Activated CD8-positive, alpha-beta memory T cell treated with anti-CD3 and anti-CD28 coated beads, Interleukin-2, amount 50 U/mL, for 24 hours (primary cell): Measurements from ENCODE around the gene PPP2R2B.

Source experiments
- DNase-seq: peaks from one replicate; pipeline ENCODE4 v3.0.0-alpha.2; 2020; ENCODE audit errors: extremely low read depth

PPP2R2B gene

DNA sequence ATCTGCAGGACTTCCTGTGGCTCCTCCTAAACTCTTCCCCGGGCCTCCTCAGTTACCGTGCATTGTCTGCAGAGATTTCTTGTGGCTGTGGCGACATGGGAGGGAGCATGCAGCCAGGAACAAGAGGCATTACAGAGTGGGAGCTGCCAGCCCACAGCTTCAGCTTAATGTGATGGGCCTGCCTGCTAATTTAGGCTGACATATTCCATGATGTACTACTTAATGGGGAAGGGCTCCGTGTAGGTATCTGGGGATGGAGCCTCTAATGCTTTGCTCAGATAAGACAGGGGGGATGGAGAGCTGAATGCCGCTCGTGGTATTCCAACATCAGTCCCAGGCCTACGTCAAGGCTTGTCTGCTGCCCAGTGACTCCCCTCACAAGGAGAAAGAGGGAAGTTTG, 225.0 kb downstream of the PPP2R2B start:
- DNase-seq, result no peak

DNA sequence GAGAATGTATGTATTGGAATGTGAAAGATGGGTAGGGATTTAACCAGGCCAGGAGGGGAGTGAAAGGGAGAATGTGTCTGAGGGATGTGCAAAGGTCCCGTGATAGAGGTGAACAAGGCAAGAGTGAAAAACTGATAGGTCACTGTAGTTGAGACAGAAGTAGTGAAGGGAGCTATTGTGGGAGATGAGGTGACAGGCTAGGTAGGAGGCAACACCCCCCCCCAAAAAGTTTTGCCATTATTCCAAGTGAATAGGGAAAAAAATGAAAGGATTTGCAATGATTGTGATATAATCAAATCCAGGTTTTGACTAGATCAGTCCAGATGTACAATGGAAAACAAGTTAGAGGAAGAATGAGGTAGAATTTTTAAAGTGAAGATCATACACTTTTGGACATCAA, 226.0 kb downstream of the PPP2R2B start:
- no peak for DNase-seq

DNA sequence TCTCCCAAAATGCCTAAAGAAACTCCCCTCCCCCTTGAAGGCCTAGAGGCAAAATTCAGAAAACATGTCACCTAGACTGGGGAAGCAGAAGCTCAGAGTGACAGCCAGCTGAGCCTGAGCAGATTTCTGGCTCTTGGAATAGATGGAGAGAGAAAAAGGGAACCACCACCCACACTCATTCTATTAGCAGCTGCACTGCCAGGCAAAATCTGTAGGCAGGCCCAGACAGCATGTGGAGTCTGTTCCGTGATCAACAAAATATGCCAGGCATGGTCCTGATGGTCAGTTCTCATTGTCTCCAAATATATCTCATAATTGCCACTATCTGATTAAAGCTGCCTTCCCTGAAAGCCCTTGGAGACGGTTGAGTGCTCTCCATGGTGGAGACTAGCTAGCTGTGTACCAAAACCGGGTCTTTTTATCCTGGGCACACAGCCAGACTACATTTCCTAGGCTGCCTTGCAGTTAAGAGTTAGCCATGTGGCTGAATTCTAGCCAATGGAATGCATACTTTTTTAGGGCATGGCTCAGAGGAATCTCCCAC, 230.8 kb downstream of the PPP2R2B start:
- DNase-seq, result no peak

DNA sequence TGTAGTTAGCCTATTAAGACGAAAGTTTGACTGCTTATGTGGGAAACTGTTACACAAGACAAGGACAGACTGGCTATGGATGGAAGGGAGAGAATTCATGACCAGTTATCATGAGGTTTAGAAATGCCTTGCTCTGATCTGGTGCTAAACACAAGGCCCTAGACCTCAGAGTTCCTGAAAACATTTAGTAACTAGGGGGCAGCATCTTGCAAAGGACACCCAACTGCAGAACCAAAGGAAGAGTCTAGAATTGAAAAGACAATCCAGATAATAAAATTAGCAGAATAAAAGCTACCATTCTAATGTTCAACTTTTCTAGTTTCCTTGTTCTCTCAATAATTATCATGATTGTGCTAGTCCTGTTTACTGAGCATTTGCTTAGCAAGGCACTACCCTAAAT, 232.1 kb downstream of the PPP2R2B start:
- no peak for DNase-seq

DNA sequence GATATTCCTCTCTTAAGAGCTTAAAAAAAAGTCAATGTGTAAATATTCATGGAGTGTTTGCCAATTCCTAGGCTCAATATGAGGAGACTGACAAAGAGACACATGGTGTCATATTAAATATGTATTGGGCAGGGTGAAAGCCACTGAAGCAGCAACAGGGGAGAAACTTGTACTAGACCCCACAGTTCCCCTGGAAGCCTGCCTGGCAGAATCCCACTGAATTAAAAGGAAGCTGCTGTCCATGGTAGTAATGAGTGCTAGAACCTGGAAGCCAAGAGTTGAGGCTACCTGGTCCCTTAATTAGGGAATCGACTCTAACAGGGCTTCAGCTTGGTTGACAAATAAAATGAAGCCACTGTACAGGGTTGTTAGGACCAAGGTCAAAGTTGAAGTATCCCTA, 233.2 kb downstream of the PPP2R2B start:
- no peak for DNase-seq

DNA sequence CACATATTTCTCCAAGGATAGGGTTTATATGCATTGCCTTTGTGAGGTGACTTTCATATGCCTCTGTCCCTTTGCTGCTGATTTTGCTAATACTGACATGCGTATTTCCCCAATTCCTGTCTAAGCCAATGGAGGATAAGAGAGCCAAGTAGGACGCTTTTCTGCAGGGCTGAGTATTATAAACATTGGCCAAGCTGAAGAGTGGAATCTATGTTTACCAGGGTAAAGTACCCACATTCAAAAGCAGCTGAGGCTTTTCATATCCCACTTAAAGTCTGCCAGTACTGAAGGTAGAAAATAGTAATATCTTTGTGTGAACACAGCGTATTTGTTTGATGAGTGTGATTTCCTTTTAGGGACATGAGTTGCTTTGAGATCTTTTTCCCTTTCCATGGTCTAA, 233.7 kb downstream of the PPP2R2B start:
- DNase-seq, result no peak

DNA sequence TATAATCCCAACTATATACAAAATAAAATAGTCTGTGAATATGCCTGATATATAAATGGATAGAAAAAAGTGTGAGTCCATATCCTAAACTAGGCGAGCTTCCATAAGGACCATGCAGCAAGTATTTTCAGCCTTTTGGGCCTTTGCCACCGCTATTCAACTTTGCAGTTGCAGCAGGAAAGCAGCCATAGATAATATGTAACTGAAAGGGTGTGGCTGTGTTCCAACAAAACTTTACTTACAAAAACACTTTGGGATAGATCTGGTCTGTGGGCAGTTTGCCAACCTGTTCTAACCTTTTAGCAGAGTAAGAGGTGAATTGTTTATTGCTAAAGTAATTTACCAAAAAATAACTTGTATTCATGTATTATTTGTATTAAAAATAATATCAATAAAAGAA, 234.8 kb downstream of the PPP2R2B start:
- no peak for DNase-seq

DNA sequence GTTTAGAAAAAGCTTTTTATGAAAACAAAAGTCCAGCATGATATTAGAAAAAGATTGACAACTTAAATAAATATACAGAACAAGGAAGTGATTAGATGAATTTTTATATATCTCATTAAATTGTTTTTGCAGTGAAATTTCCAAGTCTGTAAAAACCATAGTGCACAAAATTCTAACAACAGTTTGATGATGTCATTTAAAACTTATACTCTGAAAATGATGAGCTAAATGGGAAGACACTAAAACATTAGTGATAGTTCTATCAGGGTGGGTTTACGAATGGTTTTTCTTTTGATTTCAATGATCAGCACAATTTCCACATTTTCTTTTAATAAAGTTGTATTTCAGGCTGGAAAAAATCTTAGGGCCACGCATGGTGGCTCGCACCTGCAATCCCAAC, 236.1 kb downstream of the PPP2R2B start:
- no peak for DNase-seq

DNA sequence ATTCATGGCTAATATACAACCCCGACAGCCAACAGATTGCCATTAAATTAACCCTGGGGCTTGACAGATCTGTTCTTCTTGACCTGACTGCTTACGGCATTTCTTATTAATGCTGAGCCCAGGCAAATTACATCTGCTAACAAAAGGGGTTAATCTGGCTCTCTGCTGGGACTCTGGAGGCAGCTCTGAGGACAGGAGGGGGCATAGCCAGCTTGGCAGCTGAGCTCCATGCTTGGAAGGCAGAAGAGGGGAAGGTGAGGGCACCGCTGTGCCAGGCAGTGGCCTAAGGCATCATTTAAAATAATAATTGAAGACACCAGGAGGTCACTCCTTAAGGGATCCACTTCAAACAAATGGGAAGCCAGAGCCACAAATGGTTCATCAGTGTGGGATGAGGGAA, 236.6 kb downstream of the PPP2R2B start:
- DNase-seq, result no peak

DNA sequence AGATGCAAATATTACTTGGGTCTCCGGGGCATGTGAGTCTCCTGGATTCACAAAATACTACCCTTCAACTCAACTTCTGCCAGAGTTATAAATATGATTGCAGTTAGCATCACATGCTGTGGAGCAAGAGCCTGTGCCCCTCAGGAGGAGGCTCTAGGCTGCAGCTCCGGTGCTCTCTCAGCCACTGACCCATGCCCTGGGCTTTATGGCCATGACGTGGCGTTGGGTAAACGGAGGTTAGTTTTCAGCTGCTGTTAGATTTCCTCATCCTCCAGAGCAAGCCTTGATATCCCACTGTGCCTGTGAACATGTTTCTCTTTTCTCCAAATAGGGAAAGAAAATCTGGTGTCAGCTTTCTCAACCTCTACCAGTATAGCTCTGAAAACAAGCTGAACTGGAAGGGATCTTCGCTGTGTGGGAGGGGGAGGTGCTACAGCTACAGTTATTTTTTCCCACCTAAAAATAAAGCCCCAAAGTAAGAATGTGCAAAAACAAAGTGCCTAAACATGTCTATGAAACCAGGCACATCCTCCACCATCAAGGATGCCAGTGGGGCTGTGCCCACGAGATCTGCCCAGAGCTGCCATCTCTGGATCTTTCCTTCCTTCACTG, 238.2 kb downstream of the PPP2R2B start:
- DNase-seq, result no peak

DNA sequence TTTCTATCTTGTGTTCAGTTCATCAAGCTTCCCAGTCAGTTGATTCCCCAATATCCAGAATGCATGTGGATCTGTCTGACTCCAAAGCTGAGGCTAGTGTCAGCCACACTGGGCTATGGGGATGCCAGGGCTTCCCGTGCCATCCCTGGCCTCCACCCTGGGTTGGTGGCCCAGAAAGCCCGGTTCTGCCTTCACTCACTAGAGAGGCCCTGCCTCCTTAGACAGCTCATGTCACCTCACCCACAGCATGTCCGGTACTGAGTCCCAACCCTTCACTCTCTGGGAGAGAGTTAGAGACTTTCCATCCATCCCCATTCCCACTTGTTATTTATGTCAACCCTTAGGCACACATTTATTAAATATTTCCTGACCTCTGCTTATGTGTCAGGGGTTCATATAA, 243.1 kb downstream of the PPP2R2B start:
- no peak for DNase-seq

DNA sequence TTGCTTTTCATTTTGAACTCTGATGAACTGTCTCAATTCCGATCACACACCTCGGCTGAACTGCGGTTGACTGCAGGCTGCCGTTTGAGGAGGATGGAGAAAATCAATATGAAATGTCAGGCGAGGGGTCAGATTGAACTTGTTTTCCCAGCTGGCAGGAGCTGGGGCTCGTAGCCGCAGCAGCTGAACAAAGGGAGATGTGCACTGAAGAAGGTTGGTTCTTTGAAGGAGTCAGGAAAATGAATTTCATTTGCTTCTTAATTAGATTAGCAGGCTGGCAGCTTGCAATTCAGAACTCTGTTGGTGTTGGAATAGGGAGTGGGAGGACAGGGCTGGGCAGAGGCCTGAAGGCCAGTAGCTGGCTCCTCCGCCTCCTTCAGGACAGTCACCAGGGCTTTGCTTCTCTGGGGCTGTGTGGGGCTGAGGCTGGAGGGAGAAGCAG, 245.2 kb downstream of the PPP2R2B start:
- DNase-seq, result no peak

DNA sequence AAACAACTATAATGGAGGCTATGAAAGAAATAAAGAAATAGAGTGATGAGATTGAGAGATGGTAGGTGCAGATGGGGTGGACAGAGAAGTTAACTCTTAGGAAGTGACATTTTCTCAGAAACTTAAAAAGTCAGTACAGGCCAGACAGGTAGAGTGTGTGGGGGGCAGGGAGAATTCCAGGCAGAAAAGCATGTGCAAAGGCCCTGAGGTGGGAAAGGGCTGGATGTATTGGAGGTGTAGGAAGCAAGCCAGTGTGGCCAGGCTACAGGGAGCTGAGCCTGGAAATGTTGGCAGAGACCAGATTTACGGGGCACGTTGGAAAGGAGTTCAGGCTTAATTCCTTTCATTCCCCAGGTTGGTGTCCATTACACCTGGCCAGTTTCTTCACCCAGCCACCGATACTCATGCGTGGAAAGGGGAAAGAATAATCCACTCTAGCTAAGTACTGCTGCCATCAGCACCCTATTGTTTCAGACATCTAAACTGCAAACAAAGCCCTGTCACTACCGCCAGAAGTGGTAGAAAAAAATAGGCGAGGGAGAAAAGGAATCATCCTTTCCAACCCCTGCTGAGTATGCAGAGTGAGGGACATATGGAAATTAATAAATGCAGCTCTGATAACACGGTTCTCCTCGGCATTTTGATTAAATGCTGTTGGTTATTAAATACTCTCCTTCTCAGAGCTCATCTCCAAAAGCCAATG, 245.8 kb downstream of the PPP2R2B start:
- no peak for DNase-seq

DNA sequence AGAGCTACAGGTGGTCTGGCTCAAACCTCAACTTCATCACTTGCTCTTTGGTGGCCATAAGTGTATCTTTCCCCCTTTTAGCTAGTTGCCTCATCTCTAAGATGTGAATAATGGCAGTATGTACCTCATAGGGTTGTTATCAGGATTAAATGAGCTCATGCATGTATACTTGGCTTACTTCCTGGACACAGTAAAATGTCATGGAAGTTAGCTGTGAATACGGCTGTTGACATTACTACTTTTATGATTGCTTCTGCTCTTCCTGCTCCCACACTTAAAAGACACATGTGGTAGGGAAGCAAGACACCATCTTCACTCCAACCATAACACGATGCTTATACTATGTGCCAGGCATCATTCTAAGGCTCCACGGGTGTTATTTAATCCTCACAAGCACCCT, 248.1 kb downstream of the PPP2R2B start:
- no peak for DNase-seq

DNA sequence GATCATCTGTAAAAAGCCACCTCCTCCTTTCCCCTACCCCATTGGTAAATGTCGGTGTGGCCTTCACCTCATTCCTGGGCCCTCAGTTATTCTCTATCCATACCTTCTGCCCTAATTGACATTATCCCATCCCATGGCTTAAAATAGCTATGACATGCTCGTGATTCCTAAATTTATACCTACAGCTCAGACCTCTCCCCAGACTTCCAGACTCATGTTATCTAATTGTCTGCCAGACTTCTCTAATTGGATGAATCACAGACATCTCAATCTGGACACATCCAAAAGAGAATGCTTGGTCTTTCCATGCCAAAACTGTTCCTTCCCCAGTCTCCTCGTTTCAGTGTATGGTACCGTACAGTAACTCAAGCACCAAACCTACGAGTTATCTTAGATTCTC, 249.6 kb downstream of the PPP2R2B start:
- DNase-seq, result no peak

DNA sequence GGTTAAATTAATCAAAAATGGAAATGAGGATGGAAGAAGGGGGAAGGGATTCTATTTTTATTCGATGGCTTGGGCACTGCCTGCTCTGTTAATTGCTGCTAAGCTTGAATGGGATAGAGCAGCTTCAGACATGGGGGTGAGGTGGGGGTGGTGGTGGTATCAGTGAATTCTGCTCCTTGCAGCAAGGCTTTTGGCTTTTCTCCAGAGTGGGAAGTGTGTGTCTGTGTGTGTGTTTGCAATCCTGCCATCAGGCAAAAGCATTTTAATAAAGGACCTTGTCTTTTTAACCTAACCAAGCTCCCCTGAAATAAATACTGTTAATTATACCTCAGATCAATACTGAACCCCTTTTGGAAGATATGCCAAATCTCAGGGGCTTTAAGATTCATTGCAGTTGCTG, 251.6 kb downstream of the PPP2R2B start:
- DNase-seq, result no peak

DNA sequence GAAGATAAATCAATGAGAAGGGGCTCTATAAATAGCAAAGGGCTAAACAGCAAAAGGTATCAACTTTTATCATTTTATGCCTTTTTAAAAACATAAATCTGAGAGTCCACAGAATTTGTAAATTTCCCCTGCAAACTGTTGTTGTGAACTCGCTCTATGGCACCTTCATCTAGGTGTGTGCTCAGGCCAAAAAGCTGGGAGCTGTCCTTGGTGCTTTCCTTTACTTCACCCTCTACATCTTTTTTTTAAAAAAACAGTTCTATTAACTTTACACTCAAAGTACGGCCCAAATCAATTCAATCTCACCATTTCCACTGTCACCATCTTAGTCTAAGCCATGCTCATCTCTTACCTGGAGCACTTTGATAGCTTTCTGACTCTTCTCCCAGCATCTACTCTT, 254.4 kb downstream of the PPP2R2B start:
- DNase-seq, result no peak

DNA sequence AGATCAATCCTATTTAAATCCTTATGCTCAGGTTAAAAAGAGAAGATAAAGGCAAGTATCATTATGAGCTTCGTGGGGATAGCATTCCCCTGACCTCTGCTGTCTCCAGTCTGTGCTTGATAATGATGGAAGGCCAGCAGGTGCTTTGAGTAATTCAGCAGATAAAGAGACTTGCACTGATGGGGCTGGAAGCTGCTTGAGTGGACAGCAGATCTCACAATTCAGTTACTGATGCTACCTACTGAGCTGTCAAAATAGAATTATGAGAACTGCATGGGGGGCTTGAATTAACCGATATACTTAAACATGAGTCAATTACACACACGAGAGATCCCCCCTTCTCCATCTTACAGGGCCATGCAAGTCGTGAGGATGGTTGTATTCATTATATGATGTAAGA, 254.9 kb downstream of the PPP2R2B start:
- no peak for DNase-seq

DNA sequence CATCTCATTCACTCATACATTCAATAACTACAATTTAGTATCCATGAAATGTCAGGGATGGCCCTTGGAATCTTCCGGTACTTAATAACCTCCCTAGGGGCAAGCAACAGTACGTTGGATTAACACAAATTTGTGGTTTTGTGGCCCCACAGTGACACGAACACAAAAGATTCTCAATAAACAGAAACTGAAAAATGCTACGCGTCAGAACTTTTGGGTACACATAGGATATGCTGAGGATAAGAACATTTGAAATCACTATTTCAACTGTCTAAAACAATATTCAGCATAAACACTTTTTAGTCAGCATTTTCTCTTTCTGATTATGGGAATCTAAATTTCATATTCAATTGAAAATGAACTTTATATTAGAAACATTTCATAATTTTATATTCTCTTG, 255.5 kb downstream of the PPP2R2B start:
- no peak for DNase-seq

DNA sequence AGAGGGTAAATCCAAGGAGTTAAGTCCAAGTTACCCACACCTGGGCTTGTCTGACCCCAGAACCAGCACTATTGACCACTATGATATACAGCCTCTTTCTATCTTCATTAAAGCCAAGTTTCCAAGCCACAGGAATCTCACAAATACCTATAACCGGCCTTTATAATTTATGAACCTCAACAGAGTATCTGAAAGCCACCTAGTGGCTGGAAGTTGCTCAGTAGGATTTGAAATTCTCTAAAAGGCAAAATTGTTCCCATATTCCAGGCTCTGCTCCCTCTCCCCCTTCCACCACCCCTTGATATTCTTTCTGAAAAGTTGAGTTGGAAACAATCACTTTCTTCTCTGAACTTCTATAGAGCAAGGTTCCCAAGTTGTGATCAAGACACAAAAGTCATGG, 256.2 kb downstream of the PPP2R2B start:
- no peak for DNase-seq

DNA sequence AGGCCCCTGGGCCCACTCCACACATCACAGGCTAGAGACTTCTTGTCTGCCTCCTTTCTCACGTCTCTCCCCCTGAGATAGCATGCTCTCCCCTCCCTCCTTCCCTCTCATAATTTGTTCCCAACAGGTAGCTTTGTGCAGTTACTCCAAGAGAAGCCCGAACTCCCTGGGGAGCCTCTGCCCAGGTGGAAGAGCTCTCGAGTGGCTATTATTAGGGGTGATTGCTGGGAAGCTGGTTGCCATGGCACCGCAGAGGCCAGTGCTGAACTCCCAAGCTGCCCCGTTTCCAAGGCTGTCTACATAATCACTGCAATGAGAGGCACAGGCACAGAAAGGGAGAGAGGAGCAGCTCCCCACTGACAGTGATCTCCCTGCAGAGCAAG, 257.9 kb downstream of the PPP2R2B start:
- no peak for DNase-seq

DNA sequence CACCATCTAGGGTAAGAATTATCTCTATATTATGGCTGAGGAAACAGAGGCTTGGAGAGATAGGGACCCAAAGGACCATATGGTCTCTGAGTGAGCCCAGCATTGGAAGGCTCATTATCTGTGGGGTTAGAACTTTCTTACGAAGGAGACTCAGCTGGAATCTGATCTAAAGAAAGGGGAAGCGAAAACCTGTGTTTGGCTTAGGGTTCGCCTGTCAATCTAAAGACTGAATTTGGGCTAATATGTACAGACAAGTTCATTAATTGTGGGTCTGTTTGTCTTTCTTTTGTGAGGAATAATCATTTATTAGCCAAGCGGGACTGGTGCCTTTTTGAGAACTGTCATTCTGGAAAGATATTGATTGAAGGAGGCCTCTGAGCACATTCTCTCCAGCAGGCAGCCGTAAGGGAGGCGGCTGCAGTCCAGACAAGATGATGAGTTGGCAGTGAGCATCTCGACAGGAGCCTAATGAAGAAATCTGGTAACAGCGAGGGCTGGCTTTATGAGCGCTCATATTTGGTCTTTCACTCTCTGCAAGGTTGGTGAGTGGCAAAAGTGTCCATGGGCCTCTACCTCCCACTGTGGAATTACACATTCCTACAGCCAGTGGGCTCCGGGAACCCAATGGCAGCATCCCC, 258.4 kb downstream of the PPP2R2B start:
- DNase-seq, result no peak

DNA sequence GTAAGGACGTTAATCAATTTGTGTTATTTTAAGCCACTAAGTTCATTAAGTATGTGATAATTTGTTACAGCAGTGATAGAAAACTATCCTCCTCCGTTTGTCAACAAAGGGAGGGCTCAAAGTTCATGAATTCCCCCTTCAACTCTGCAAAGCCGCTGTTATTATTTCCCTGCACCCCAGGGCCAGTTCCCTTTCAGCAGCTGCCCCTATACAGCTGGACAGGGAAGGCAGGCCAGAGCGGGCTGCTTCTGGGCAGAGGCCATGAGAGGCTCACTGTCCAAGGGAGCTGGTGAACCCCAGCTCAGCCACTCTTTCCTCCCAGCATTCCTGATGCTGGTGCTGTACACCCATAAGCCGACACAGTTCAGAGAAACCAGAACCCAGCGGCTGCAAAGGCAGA, 260.1 kb downstream of the PPP2R2B start:
- DNase-seq, result no peak
